WTC11 (cell line): ENCODE measurements around the gene ECT2L. TPM values are rescaled to one million over a fixed set of nuclear protein-coding genes. Genes with fewer than 3 reads are reported as not detected.

Experiments
- ATAC-seq: fragments of 200-7000 bp; cut with Tn5 transposase; 2 replicates; pipeline ENCODE4 v1.10.0; 2021; ENCODE audit warnings: mild to moderate bottlenecking, moderate library complexity
- CTCF ChIA-PET: fragments of 300-600 bp; sonication (Branson Sonifier 250); formaldehyde crosslinking; loops from one replicate; lab custom pipeline; 2021; ENCODE audit warnings: antibody characterized with exemption; lab: Charles Lee
- POLR2A ChIA-PET: fragments of 350-600 bp; sonication (Branson Sonifier 250); formaldehyde crosslinking; loops from one replicate; lab custom pipeline; 2021; ENCODE audit warnings: antibody characterized with exemption; lab: Charles Lee
- DNase-seq: peaks from one replicate; pipeline ENCODE4 v3.0.0; 2021; ENCODE audit warnings: low spot score
- H3K27ac Mint-ChIP-seq: 2 replicates; pipeline ENCODE4 v1.8.0; 2021; ENCODE audit warnings: mixed read lengths
- H3K27me3 Mint-ChIP-seq: 2 replicates; pipeline ENCODE4 v1.8.0; 2021; ENCODE audit warnings: low read depth, mild to moderate bottlenecking, moderate library complexity, mixed read lengths
- H3K36me3 Mint-ChIP-seq: 2 replicates; pipeline ENCODE4 v1.8.0; 2021; ENCODE audit warnings: mixed read lengths
- H3K4me1 Mint-ChIP-seq: 2 replicates; pipeline ENCODE4 v1.8.0; 2022; ENCODE audit warnings: mixed read lengths
- H3K4me3 Mint-ChIP-seq: 2 replicates; pipeline ENCODE4 v1.8.0; 2021; ENCODE audit warnings: mild to moderate bottlenecking, moderate library complexity, mixed read lengths
- H3K9me3 Mint-ChIP-seq: 2 replicates; pipeline ENCODE4 v1.8.0; 2021; ENCODE audit warnings: mixed read lengths
- AR ChIP-seq: fragments of 250-450 bp; sonication (Bioruptor Pico); IDR thresholded peaks from 2 replicates; pipeline ENCODE4 v1.9.0; 2021; ENCODE audit warnings: mild to moderate bottlenecking
- ATF6 ChIP-seq: sonication (generic); formaldehyde crosslinking; IDR thresholded peaks from 2 replicates; pipeline ENCODE4 v1.8.1; 2023; ENCODE audit warnings: mild to moderate bottlenecking, missing genetic modification reagents
- ESRRA ChIP-seq: sonication (generic); formaldehyde crosslinking; IDR thresholded peaks from 2 replicates; pipeline ENCODE4 v1.8.1; 2022; ENCODE audit warnings: mild to moderate bottlenecking, missing genetic modification reagents, borderline replicate concordance
- FOXP1 ChIP-seq: sonication (generic); formaldehyde crosslinking; IDR thresholded peaks from 2 replicates; pipeline ENCODE4 v1.8.0; 2022; ENCODE audit warnings: missing genetic modification reagents, mild to moderate bottlenecking, moderate library complexity, borderline replicate concordance
- GRHL2 ChIP-seq: fragments of 250-450 bp; sonication (Bioruptor Pico); IDR thresholded peaks from 2 replicates; pipeline ENCODE4 v1.8.0; 2022; ENCODE audit warnings: mild to moderate bottlenecking, moderate library complexity; ENCODE audit not compliant: insufficient replicate concordance, severe bottlenecking
- IRF1 ChIP-seq: sonication (generic); formaldehyde crosslinking; IDR thresholded peaks from 2 replicates; pipeline ENCODE4 v1.8.0; 2023; ENCODE audit warnings: missing genetic modification reagents
- IRF2 ChIP-seq: sonication (generic); formaldehyde crosslinking; IDR thresholded peaks from 2 replicates; pipeline ENCODE4 v1.8.0; 2022; ENCODE audit warnings: low read depth, missing genetic modification reagents, borderline replicate concordance
- MAX ChIP-seq: sonication (generic); formaldehyde crosslinking; IDR thresholded peaks from 2 replicates; pipeline ENCODE4 v1.8.0; 2022; ENCODE audit warnings: mild to moderate bottlenecking, missing genetic modification reagents
- MLX ChIP-seq: sonication (generic); formaldehyde crosslinking; IDR thresholded peaks from 2 replicates; pipeline ENCODE4 v1.8.1; 2023; ENCODE audit warnings: mild to moderate bottlenecking, missing genetic modification reagents, moderate library complexity
- TP53 ChIP-seq: sonication (generic); formaldehyde crosslinking; IDR thresholded peaks from 2 replicates; pipeline ENCODE4 v1.8.1; 2023; ENCODE audit warnings: mild to moderate bottlenecking, missing genetic modification reagents
- ZNF121 ChIP-seq: sonication (generic); formaldehyde crosslinking; IDR thresholded peaks from 2 replicates; pipeline ENCODE4 v1.8.0; 2023; ENCODE audit warnings: missing genetic modification reagents
- ZNF219 ChIP-seq: sonication (generic); formaldehyde crosslinking; IDR thresholded peaks from 2 replicates; pipeline ENCODE4 v1.8.0; 2023; ENCODE audit warnings: missing genetic modification reagents, mild to moderate bottlenecking, borderline replicate concordance
- ZNF281 ChIP-seq: sonication (generic); formaldehyde crosslinking; IDR thresholded peaks from 2 replicates; pipeline ENCODE4 v1.8.0; 2023; ENCODE audit warnings: mild to moderate bottlenecking, missing genetic modification reagents
- total RNA-seq: library from RNA; stranded (reverse); gene quantifications from 3 replicates; pipeline ENCODE4 v1.2.3, GENCODE V29; 2021

The ECT2L gene
- total RNA-seq, 1 experiment from 2014 or later: not detected

GRCh38 chr6:138776659-138777058 is 19.2 kb upstream of the ECT2L start (continued):
- TF ChIP-seq AR (CRISPR knock-in tag) (no peak), MLX (CRISPR knock-in tag) (no peak), MAX (CRISPR knock-in tag) (no peak), ZNF281 (no peak), FOXP1 (CRISPR knock-in tag) (no peak), ESRRA (no peak), ATF6 (CRISPR knock-in tag) (no peak)

- H3K9me3 Mint-ChIP-seq: no peaks in the 10 kb centered on the region
- CTCF ChIA-PET: no interaction called here
- no peak overlapping the region for H3K4me3 Mint-ChIP-seq
- H3K27me3 Mint-ChIP-seq: no peaks in the 10 kb centered on the region
- ATAC-seq: no peak
- DNase-seq: no peak
- no peak for TF ChIP-seq GRHL2 (CRISPR knock-in tag)
- TF ChIP-seq IRF1: no peak
- TF ChIP-seq, all 79 proteins: peak for 0
- Mint-ChIP-seq H3K27ac (no peak overlapping the region), H3K4me1 (peaks cover 6% of the 10 kb centered on the region; the same call in 1 of the 2 replicates), H3K36me3 (no peaks in the 10 kb centered on the region)
- POLR2A ChIA-PET: no interaction called here
Observed at GRCh38 chr6:138778331-138778730, 17.6 kb upstream of the ECT2L start.

- no peak overlapping the region for H3K27ac Mint-ChIP-seq
- DNase-seq: no peak
- no peaks in the 10 kb centered on the region for H3K36me3 Mint-ChIP-seq
- CTCF ChIA-PET: no interaction called here
- POLR2A ChIA-PET: no interaction called here
- H3K27me3 Mint-ChIP-seq: no peaks in the 10 kb centered on the region
- no peaks in the 10 kb centered on the region for H3K4me1 Mint-ChIP-seq
- no peak for TF ChIP-seq ZNF121 (CRISPR knock-in tag)
- TF ChIP-seq IRF2 (CRISPR knock-in tag): no peak
- no peak for TF ChIP-seq ZNF219 (CRISPR knock-in tag)
- no peak for TF ChIP-seq TP53 (CRISPR knock-in tag)
- H3K4me3 Mint-ChIP-seq: no peak overlapping the region
- H3K9me3 Mint-ChIP-seq: no peaks in the 10 kb centered on the region
- ATAC-seq: no peak
Observed at GRCh38 chr6:138782243-138782642, 13.6 kb upstream of the ECT2L start.
